LHCN-M2 (cell line): ENCODE measurements around the gene EHMT1. TPM values are rescaled to one million over a fixed set of nuclear protein-coding genes. Genes with fewer than 3 reads are reported as not detected.

Experiments
- DNase-seq: peaks from one replicate; pipeline ENCODE4 v3.0.0-alpha.2; 2012; ENCODE audit warnings: low read depth
- total RNA-seq: library from RNA; depleted of rRNA; stranded (reverse); fragments of >200 nt; gene quantifications from 2 replicates; pipeline ENCODE4 v1.2.3, GENCODE V29; 2014

The EHMT1 gene
- total RNA-seq, 1 experiment from 2014 or later: 43.5 TPM

DNA sequence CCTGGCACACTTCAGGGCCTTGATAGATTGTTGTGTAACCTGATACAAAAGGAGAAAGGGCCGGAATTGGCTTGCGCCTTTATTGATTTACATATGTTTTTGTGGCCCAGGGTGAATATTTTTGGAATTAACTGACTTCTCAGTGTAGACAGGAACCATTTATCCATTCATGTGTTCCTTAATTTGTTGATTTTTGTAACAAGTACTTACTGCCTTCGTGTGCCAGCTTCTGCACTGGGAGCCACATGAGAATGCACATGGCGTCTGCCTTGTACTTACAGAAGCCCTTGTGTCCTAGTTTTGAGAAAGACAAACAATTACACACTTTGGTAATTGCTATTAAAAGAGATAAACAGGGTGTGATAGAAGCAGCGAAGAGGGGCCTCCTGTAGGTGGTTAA lies 26.4 kb downstream of the EHMT1 start:
- DNase-seq: no peak

DNA sequence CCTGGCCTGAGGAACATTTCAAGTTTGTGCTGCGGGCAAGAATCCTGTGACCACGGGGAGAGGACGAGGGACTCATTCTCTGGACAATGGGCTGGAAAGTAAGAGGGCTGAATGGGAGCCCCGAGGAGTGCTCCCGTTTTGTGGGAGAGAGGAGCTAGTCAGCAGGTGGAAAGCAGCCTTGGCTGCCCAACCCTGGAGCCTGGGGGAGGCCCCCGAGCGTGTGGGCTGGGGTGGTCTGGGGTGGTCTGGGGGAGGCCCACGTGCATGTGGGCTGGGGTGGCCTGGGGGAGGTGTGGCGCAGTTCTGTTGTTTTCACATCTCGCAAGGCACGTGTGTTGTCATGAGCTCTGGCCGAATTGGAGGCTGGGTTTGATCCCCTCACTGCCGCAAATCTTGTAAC lies 27.5 kb downstream of the EHMT1 start:
- DNase-seq: no peak

DNA sequence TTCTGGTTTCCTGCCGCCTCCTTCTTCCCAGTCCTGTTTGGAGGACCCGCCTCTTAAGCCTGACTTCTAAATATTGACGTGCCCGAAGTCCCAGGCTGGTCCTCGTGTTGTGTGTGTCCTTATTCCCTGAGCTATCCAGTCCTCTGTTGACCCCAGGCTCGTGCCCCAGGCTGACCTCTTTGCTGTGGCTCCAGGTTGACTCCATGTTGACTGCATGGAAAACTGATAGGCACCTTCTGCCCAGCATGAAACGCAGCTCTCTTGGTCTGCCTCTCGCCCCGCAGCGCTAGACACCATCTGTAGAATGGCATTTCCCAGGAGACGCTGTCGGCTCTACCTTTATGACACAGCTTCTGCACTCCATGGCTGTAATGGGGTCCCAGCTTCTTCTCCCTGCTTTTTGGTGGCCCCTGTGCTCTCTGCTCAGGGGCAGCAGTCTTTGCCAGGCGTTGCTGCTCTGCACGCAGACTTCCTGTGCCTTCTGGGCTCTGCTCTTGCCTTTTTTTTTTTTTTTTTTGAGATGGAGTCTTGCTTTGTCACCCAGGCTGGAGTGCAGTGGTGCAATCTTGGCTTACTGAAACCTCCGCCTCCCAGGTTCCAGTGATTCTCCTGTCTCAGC lies 28.4 kb downstream of the EHMT1 start:
- DNase-seq: no peak

DNA sequence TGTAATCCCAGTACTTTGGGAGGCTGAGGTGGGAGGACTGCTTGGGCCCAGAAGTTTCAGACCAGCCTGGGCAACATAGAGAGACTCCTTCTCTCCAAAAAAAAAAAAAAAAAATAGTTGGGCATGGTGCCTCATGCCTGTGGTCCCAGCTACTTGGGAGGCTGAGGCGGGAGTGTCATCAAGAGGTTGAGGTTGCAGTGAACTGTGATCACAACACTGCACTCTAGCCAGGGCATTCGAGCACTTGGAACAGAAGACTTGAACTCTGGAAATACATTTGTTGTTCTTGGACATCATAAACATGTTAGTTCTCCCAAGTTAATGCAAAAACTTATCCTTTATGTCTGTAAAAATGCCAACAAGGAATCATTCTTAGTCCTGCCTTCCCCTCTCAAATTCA lies 29.6 kb downstream of the EHMT1 start:
- no peak for DNase-seq

DNA sequence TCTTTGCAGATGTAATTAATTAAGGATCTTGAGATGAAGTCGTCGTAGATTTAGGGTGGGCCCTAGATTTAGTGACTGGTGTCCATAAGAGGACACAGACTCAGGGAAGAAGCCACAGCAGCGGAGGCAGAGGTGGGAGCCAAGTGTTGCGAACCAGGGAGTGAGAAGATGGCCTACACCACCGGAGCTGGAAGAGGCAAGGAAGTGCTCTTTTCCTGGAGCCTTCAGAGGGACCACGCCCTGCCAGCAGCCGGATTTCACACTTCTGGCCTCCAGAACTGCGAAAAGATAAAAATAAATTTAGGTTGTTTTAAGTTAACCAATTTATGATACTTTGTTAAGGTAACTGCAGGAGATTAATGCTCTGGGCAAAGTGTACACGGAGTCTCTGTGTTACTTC lies 30.7 kb downstream of the EHMT1 start:
- no peak for DNase-seq

DNA sequence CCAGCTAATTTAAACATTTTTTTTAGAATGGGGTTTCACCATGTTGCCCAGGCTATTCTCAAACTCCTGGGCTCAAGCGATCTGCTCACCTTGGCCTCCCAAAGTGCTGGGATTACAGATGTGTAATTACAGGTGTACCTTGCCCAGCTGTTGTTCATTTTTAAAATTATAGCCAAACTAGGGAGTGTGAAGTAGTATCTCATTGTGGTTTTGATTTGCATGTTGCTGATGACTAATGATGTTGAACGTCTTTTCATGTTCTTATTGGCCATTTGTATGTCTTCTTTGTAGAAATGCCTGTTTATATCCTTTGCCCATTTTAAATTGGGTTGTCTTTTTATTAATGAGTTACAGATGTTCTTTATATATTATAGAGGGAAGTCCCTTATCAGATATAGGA lies 31.5 kb downstream of the EHMT1 start:
- no peak for DNase-seq

DNA sequence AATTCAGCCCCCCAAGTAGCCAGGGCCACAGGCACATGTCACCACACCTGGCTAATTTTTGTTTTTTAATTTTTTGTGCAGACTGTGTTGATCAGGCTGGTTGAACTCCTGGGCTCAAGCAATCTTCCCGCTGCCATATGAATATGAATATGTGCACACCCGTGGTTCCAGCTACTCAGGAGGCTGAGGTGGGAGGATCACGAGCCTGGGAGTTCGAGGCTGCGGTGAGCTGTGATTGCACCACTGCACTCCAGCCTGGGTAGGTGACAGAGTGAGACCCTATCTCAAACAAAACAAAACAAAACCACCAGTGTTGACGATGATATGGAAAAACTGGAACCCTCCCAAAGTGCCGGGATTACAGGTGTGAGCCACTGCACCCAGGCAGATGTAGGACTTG lies 32.0 kb downstream of the EHMT1 start:
- DNase-seq: no peak

DNA sequence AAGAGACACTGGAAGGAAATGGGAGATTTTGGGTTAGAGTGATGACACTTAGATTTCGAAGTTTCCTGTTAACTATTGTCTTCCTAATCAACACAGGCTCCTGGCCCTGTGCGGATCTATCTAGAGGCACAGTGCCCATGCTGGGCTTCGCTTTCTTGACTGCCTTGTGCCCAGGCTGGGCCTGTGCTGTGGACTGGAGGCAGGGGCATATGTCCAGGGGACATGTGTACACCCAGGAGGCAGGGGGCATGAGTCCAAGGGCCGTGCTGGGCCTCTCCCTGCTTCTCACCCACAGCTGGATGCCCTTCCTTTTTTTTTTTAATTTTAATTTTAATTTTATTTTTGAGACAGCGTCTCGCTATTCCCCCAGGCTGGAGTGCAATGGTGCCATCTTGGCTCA lies 37.6 kb downstream of the EHMT1 start:
- DNase-seq: no peak

DNA sequence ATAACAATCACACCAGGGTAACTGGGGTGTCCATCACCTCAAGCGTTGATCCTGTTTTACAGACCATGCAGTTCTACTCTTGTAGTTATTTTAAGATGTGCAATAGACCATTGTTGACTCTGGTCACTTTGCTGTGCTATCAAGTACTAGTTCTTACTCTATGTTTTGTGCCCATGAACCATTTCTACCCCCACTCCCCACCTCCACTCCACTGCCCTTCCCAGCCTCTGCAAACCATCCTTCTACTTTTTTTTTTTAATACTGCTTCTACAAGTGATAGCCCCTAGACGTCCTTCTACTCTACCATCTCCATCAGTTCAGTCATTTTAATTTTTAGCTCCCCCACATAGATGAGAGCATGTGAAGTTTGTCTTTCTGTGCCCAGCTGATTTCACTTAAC lies 38.8 kb downstream of the EHMT1 start:
- no peak for DNase-seq

DNA sequence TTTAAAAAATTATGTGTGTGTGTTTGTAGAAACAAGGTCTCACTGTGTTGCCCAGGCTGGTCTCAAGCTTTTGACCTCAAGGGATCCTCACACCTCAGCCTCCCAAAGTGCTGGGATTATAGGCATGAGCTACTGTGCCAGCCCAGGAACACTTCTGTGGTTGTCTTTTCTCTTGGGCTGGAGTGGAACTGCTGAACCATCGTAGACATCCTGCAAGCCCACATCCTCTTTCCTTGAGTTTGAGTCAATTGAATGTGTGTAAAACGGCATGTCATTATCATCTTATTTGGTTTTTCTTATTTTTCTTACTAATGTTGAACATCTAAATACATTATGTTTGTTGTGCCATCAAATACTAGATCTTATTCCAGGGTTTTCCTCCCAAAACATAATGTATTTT lies 40.0 kb downstream of the EHMT1 start:
- no peak for DNase-seq

DNA sequence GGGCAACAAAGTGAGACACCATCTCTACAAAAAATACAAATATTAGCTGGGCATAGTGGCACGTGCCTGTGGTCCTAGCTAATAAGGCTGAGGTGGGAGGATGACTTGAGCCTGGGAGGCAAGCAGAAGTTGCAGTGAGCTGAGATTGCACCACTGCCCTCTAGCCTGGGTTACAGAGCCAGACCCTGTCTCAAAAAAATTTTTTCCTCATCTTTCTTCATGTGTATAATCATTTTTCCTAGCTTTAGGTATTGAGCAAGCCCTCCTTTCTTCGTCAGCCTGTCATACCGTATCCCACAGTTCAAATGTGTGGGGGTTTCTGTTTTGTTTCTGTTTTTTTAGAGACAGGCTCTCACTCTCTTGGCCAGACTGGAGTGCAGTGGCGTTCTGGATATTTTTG lies 41.3 kb downstream of the EHMT1 start:
- DNase-seq: no peak

DNA sequence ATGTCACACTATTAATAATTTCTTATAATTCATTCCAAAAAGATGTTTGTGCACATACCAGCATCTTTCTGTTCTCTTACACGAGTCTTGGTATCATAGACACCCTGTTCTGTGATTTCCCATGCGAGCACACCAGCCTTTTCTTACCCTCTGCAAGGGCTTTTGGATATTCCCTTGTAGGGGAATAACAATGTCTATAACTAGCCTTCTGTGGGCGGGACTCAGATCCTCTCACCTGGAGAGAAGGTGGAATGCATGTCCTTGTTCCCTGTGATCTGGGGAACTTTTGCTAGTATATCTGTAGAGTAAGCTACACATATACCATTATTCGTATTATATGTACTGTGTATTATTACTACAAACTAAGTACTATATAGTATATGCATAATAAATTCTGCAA lies 44.8 kb downstream of the EHMT1 start:
- DNase-seq: no peak

DNA sequence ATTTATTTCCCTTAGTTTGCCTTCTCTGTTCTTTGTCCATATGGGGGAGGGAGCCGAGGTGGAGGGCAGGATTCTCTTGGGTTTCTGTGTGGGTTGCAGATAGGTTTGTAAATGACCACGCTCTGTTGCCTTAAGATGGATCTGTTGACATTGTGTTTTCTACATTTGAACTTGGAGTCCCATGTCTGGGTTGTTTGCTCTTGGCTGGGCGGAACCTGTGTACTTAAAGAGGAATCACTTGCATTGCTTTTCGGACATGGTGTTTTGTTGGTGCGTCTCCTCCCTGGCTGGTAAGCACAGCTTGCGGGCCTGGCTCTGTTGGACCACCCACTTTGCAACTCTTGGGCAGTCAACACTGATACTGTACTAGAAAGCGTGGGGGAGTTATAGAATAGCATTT lies 45.9 kb downstream of the EHMT1 start:
- no peak for DNase-seq

DNA sequence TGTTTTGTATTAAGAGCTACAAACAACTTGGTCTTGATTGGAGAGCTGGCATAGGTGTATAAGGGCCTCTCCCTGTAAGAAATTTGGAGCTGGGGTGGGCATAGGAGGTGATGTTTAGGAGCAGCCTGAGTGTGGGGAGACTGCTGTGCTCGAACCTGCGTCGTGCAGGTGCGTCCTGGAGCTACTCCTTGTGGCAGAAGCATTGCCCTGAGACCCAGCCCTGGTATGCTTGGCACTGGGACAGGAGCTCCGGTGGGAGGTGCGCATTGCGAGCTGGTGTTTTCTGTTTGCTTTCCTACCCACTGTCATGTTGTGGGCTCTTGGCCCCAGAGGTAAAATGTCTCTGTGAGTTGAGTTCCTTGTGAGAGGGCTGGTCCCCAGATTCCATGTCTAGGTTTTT lies 46.4 kb downstream of the EHMT1 start:
- DNase-seq: no peak

DNA sequence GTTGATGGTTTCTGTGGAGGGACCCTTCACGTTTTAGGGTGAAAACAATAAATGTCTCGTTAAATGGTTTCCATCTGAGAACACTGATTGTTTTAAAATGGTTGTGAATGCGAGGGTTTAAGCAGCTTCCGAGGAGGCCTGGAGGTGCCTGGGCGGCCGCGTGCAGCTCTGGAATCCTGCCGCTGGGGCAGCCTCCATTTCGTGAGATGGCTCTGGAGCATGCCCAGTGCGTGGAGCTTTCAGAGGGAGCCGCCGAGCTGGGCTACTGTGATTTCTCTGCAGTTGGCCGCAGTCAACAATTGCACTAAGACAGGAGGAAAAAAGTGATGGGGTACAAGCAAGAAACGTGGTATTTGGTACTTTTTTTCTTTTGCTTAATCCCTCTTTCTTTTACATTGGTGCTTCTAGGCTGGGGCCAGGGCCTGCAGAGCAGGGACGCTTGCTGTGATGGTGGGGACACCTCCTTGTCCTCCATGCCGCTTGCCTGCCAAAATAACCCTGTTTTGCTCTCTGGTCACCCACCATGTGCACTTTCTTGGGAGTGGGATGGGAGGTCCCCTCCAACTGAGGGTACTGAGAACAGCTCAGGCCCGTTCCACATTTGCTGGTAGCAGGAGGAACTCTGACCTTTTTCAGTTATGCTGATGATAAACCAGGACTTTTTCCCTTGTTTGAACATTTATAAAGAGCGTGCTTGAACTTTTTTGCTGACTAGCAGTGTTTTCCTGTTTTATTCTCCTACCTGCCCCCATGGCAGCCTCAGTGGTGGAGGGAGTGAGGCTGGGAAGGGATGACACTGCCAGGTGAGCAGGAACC lies 47.1 kb downstream of the EHMT1 start:
- no peak for DNase-seq

DNA sequence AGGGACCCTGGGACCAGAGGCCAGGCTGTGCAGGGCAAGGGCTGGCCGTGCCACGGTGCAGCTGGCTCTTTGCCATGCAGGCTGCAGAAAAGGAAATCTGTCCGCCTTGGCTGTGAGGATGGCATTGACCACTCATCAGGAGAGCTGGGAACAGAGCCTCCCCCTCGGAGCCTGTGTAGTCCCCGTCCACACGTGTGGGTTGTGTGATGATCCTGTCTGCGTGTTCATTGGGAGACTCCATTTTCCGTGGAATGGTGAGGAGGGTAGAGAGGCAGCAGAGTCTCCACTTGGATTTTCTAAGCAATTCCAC lies 47.7 kb downstream of the EHMT1 start:
- DNase-seq: no peak

DNA sequence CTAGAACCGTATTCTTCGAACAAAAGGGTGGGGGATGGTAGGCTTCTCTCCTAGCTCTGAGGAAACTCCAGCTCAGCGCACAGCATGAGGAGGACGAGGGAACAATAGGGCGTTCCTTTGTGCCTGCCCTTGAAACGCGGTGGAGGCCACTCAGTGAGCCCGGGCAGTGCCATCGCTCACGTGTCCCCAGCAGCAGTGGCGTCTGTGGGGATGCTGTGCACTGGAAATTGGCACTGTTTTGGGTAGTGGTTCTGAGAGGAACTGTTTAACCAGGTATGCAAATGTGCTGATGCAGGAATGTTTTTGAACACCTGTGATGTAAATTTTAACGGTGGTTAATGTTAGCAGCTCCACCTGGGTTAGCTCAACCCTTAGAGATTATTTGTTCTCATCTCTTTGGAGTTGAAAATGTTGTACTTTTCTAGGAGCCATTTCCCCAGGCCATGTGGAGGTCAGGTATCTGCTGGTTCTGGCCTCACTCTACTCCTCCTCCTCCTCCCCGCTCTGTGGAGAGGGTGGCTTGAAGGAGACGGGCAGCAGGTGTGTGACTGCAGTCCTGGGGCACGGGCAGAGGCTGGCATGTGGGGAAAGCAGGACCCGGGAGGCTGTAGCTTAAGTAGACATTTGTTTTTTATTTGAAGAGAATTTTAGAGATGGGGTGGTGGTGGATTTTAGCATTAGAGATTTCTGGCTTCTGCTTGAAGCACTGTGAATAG lies 48.3 kb downstream of the EHMT1 start:
- no peak for DNase-seq

DNA sequence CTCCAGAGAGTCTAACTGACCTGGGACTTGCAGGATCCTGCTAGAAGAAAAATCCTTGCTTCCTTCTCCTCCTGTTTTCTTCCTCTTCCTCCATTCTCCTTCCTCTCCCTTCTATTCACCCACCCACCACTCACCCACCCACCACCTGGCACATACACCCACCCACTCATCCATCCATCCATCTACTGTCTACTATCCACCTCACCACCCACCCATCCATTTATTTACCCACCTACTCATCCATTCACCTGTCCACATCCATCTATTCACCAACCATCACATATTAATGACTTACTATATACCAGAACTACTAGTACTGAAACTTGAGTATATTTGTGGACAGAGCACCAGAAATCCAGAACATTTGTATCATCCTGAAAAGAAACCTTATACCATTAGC lies 49.4 kb downstream of the EHMT1 start:
- DNase-seq: no peak

DNA sequence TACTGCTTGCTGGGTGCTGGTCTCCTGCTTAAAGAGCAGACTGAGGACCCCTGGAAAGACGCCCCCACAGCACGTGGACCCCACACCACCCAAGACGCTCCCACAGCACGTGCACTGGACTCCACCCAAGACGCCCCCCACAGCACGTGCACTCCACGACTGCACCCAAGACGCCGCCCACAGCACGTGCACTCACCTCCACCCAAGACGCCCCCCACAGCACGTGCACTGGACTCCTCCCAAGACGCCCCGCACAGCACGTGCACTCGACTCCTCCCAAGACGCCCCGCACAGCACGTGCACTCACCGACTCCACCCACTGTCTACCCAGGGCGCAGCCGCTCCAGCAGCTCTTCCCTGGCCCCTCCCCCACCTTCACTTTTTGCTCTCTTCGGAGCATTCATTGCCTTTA lies 50.5 kb downstream of the EHMT1 start:
- DNase-seq: no peak

DNA sequence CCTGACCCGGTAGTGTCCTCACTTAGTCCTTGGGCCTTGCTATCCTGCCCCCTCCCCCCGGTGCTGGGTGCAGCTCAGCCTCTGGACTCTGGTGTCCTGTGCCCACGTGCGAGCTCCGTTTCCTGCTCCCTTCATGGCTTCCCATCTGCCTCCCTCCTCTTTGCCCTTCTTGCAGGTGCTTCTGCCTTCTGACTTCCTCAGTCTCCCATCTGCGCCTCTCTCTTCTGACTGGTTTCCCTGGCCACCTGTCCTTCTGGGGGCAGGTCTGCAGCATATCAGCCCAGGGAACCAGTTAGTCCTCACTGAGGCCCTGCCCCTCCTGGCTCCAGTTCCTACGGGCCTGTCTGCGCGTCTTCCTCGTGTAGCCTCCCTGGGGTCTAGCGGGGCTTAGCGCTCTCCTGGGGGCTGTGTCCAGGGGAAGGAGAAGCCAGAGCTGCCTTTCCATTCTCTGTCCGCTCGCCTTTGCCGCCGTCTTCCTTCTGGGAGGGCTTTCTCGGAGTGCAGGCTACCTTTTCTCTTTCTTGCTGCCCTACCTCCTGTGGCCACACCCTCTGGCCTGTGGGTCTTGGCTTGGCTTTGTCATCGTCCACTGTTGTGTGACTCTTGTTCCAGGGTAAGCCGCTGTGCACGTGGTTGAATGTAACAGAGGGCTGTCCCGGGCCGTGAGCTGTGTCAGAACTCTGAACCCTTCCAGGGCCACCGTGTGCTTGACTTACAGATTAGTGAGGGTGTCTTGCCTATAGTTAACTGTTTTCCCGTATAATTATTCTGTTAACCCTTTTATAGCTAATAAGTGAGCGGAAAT lies 51.8 kb downstream of the EHMT1 start:
- no peak for DNase-seq

DNA sequence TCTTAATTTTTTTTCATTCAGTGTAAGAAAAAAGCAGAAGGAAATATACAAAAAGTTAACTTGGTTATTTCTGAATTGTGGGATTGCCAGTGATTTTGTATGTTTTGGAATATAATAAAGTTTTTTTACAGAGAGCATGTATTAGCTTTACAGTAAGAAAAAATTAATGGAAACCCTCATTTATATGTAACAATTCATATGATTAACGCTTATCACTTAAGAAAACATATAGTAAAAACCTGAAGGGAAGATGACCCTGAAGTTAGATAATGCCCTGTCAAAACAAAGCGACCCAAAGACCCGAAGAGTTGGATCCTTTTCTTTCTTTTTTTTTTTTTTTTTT lies 52.4 kb downstream of the EHMT1 start:
- DNase-seq: no peak

DNA sequence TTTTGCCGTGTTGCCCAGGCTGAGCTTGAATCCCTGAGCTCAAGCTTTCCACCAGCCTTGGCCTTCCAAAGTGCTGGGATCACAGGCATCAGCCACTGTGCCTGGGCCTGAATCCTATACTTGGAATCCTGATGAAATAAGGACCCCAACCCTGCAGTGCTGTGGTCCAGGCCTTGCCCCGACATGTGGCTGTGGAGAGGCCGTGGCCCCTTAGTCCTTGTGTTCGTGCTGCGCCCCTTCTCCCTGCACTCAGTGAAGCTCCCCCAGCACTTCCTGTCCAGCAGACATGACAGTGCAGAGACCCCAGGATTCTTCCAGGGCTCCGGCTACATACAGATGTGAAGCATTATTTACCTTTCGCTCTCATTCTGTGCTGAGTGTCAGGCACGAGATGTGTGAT lies 52.9 kb downstream of the EHMT1 start:
- no peak for DNase-seq
